IPS-11a (cell line): ENCODE results near the gene SERPINE1.
A peak's percentile ranks its signal among the peaks of the same experiment; 100 is the strongest.
"Not testable (repeated sequence)": the region's sequence is repeated elsewhere in the genome, so short reads cannot be mapped to it uniquely, and the experiment has no call there.

ENCODE experiments used
- H3K4me3 ChIP-seq: one replicate; pipeline ENCODE4 v1.5.1; 2013; ENCODE audit warnings: low read depth, low read length, control low read depth

The SERPINE1 gene

DNA sequence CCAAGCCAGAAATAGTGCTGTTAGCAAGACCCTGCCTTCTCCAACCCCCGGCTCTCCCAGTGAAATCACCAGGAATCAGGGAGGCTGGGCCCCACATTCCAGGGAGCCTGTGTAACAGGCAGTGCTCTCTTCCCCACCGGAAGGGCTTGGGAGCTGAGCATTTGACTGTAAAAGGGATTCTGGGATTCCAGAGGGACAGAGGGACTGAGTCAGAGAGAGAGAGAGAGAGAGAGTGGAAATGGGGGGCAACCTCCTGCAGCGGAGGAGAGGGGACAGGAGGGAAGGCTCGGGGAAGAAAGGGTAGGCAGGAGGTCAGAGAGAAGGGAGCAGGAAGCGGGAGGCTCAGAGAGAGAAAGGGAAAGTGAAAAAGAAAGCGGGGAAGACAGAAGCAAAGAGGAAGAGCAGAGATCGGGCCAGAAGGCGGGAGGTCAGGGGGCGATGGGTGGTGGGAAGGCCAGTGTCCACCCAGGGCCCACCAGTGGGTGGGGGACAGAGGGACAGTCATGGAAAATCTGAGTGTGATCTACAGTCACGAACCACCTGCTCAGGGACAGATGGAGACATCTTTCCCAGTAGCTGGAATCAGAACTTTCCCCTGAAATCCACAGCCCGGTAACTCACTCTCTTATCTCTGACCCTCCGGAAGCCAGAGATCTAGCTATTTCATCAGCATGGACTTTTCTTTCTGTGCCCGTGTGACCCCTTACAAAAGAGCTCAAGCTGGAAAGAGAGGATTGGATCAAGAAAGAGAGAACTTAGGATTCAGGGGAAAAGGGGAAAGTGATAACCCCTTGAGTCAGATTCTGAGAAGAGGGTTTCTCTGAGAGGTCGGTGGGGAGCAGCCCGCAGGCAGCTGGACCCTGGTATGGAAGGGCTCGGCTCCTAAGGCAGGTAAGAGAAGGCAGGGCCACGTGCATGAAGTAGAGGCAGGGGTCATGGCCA is 4.6 kb upstream of the SERPINE1 start:
- H3K4me3 ChIP-seq: no peak overlapping the region

- no peak overlapping the region for H3K4me3 ChIP-seq
Measured at GRCh38 chr7:101122933-101123702, 3.8 kb upstream of the SERPINE1 start.

DNA sequence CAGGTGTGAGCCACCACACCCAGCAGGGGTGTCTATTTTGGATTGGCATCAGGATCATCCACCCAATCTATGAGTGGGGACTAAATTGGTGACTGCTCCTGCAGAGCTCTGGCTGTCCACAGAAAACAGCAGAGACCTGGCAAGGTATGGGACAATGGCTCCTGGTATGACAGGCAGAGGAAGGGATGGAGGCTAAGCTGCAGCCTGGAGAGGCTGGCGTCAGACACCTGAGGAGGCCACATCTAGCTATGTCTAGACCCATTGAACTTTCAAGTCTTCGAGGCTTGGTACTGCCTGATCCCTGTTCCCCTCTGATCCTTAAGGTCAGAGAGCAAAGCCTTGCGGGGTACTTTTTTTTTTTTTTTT is 3.2 kb upstream of the SERPINE1 start:
- H3K4me3 ChIP-seq: no peak overlapping the region

DNA sequence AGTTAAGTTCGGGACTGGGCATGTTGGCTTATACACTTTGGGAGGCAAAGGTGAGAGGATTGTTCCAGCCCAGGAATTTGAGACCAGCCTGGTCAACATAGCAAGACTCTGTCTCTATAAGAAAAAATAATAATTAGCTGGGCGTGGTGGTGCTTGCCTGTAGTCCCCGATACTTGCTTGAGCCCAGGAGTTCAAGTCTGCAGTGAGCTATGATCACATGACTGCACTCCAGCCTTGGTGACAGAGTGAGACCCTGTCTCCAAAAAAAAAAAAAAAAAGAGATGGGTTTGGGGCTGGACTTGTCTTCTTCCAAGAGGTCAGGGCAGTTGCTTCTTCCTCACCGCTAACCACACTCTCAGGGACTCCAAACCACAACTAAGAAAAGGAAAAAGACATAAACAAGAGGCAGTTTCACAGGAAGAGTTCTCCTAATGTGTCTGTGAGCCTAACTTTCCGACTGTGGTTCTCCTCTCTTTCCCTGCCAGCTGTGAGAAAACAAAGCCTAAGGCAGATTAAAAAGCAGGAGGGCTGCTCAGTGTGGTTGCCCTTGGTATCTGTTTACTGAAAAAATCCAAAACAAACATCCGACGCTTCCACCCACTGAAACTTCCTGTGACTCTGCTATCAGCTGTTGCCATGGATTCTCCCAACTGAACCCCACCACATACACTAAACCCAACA is 2.4 kb upstream of the SERPINE1 start:
- H3K4me3 ChIP-seq: no peak overlapping the region

DNA sequence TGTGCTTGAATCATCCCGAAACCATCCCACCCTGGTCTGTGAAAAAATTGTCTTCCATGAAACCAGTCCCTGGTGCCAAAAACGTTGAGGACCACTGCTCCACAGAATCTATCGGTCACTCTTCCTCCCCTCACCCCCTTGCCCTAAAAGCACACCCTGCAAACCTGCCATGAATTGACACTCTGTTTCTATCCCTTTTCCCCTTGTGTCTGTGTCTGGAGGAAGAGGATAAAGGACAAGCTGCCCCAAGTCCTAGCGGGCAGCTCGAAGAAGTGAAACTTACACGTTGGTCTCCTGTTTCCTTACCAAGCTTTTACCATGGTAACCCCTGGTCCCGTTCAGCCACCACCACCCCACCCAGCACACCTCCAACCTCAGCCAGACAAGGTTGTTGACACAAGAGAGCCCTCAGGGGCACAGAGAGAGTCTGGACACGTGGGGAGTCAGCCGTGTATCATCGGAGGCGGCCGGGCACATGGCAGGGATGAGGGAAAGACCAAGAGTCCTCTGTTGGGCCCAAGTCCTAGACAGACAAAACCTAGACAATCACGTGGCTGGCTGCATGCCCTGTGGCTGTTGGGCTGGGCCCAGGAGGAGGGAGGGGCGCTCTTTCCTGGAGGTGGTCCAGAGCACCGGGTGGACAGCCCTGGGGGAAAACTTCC is 784 bp upstream of the SERPINE1 start:
- no peak overlapping the region for H3K4me3 ChIP-seq

- peak overlapping the region; percentile 8 for H3K4me3 ChIP-seq
Measured at GRCh38 chr7:101127460-101128039, 646 bp downstream of the SERPINE1 start.

DNA sequence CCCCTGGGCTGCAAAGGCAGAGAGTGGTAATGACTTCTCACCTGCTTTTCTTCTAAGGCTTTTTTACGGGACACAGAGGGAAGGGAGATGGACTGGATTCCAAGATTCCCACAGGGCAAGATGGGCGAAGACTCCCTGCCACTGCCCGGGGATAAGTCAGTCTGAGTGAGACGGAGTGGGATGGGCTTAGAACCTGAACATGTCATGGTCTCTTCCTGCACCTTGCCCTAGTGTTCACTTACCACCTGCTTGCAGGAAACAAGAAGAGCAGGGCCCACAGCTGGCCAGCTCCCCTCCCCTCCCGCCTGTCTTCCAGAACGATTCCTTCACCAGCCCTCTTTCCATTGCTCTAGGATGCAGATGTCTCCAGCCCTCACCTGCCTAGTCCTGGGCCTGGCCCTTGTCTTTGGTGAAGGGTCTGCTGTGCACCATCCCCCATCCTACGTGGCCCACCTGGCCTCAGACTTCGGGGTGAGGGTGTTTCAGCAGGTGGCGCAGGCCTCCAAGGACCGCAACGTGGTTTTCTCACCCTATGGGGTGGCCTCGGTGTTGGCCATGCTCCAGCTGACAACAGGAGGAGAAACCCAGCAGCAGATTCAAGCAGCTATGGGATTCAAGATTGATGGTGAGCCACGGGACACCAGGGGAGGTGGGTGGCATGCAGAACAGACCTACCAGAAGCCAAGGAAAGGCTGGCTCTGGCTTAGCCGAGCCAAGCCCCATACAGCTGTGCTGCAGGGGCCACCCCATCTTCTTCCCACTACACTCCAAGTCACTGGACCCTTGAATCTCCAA is 1.3 kb downstream of the SERPINE1 start:
- no peak overlapping the region for H3K4me3 ChIP-seq

GRCh38 chr7:101129603-101130117 is 2.8 kb downstream of the SERPINE1 start:
- H3K4me3 ChIP-seq: no peak overlapping the region

- H3K4me3 ChIP-seq: not testable (repeated sequence)
Measured at GRCh38 chr7:101132626-101133600, 6.0 kb downstream of the SERPINE1 start.

DNA sequence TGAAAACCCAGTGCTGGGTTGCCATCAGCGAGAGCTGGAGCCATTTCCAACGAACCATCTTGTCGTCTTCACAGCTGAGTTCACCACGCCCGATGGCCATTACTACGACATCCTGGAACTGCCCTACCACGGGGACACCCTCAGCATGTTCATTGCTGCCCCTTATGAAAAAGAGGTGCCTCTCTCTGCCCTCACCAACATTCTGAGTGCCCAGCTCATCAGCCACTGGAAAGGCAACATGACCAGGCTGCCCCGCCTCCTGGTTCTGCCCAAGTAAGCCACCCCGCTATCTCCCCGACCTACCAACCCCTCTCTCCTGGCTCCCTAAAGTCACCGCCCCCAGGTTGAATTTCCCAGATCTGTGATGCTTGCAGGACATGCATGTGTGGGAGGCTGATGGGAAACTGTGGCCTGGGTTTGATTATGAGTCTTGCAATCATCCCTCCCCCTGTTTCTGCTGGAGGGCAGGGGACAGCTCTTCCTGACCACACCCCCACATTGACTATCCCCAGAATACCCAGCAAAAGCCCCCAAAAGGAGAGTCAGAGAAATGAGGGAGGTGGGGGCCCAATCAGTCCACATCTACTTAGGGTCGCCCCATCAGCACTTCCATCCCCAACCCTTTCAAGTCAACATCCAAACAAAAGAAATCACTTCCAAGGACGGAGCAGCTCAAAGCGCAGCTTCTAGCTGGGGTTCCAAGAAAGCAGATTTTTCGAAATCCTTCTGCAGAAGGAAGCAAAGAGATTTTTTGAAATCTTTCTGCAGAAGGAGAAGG is 6.9 kb downstream of the SERPINE1 start:
- H3K4me3 ChIP-seq: no peak overlapping the region

GRCh38 chr7:101134399-101134980 is 7.6 kb downstream of the SERPINE1 start:
- H3K4me3 ChIP-seq: no peak overlapping the region

DNA sequence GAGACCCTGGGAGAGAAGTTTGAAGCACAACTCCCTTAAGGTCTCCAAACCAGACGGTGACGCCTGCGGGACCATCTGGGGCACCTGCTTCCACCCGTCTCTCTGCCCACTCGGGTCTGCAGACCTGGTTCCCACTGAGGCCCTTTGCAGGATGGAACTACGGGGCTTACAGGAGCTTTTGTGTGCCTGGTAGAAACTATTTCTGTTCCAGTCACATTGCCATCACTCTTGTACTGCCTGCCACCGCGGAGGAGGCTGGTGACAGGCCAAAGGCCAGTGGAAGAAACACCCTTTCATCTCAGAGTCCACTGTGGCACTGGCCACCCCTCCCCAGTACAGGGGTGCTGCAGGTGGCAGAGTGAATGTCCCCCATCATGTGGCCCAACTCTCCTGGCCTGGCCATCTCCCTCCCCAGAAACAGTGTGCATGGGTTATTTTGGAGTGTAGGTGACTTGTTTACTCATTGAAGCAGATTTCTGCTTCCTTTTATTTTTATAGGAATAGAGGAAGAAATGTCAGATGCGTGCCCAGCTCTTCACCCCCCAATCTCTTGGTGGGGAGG is 10.8 kb downstream of the SERPINE1 start:
- no peak overlapping the region for H3K4me3 ChIP-seq

DNA sequence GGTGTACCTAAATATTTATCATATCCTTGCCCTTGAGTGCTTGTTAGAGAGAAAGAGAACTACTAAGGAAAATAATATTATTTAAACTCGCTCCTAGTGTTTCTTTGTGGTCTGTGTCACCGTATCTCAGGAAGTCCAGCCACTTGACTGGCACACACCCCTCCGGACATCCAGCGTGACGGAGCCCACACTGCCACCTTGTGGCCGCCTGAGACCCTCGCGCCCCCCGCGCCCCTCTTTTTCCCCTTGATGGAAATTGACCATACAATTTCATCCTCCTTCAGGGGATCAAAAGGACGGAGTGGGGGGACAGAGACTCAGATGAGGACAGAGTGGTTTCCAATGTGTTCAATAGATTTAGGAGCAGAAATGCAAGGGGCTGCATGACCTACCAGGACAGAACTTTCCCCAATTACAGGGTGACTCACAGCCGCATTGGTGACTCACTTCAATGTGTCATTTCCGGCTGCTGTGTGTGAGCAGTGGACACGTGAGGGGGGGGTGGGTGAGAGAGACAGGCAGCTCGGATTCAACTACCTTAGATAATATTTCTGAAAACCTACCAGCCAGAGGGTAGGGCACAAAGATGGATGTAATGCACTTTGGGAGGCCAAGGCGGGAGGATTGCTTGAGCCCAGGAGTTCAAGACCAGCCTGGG is 11.4 kb downstream of the SERPINE1 start:
- H3K4me3 ChIP-seq: no peak overlapping the region

- H3K4me3 ChIP-seq: no peak overlapping the region
Measured at GRCh38 chr7:101140339-101140699, 13.4 kb downstream of the SERPINE1 start.

DNA sequence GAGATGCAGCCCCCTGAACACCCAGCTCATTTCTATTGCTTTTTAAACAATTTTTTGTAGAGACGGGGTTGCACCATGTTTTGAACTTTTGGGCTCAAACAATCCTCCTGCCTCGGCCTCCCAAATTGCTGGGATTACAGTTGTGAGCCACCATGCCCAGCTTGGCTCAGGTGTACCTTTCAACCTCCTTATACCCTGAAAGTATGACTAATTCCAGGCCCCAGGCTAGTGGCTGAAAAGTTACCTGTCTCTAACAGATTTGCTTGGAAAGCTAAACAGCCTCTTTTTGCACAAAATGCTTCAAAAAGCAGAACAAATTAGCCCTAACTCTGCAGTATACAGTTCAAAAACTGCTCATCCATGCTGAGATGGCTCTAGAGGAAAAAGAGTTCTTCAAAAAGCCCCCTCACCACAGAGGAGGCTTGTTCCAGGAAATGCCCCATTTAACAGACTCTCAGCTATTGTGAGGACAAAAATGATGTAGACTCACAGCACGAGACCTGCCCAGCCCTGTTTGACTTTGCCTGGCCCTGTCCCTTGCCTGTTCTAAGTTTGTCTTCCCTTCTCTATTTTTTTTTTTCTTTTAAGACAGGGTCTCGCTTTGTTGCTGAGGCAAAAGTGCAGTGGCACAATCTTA is 14.0 kb downstream of the SERPINE1 start:
- H3K4me3 ChIP-seq: no peak overlapping the region
